ENCODE results near the gene LOXL3. TPM values are rescaled to one million over a fixed set of nuclear protein-coding genes. Genes with fewer than 3 reads are reported as not detected.
A peak's percentile ranks its signal among the peaks of the same experiment; 100 is the strongest.

LOXL3 gene
- total RNA-seq, 1 donor from 2014 or later, result 112 TPM

DNA sequence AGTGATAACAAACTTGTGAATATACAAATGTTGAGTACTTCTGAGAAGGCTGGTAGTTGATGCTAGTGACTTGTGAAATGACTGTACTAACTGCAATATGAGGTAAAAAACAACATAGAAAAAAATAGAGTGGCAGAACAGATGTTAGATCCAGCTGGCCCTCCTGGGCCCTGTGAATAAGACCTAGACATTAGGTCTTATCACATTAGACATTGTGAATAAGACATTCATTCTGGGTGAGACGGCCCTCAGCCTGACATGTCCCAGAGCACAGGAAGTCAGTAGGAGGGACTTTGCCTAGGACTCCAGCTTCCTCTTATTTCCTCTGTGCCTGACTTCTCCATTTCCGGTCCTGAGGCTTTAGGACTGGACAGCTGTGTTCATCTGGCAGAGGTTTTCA lies 23.7 kb upstream of the LOXL3 start:
- Mint-ChIP-seq H3K27me3 (ENCODE audit: low read depth) (no peaks in the 10 kb centered on the region), H3K36me3 (ENCODE audit: low read depth) (no peaks in the 10 kb centered on the region), H3K4me3 (ENCODE audit: unreplicated experiment) (no peak overlapping the region), H3K27ac (ENCODE audit: unreplicated experiment) (no peak overlapping the region), H3K4me1 (ENCODE audit: low read depth) (peaks cover 37% of the 10 kb centered on the region), H3K9me3 (ENCODE audit: low read depth) (no peaks in the 10 kb centered on the region)
- no peak for TF ChIP-seq CTCF (IDR thresholded peaks at IDR 0.05)
- no peak for DNase-seq (ENCODE audit: low spot score)

DNA sequence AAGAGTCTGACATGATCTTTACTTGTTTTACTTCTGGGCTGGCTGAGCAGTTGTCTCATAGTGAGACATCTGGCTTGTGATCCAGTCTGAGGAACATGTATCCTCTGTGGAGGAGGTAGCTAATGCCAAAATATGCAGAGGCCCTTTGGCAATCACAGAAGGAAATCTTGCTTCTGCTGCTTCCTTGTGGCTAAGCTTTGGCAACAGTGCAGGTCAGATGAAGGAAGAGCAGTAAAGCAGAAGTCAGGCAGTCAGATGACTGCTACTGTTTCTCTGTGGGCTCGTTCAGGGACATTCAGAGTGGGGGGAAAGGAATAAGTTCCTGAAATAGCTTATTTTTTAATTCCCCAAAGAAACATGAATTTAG lies 23.1 kb upstream of the LOXL3 start:
- TF ChIP-seq CTCF (IDR thresholded peaks at IDR 0.05), result peak; percentile 27
- H3K27me3 Mint-ChIP-seq (ENCODE audit: low read depth), result no peaks in the 10 kb centered on the region
- no peak overlapping the region for H3K4me3 Mint-ChIP-seq (ENCODE audit: unreplicated experiment)
- no peaks in the 10 kb centered on the region for H3K9me3 Mint-ChIP-seq (ENCODE audit: low read depth)
- H3K36me3 Mint-ChIP-seq (ENCODE audit: low read depth), result no peaks in the 10 kb centered on the region
- peak overlapping the region; percentile 72 for H3K27ac Mint-ChIP-seq (ENCODE audit: unreplicated experiment)
- H3K4me1 Mint-ChIP-seq (ENCODE audit: low read depth), result peaks cover 37% of the 10 kb centered on the region
- no peak for DNase-seq (ENCODE audit: low spot score)

GRCh38 chr2:74576211-74576862 lies 22.6 kb upstream of the LOXL3 start:
- TF ChIP-seq CTCF (IDR thresholded peaks at IDR 0.05), result no peak
- H3K9me3 Mint-ChIP-seq (ENCODE audit: low read depth), result no peaks in the 10 kb centered on the region
- H3K4me3 Mint-ChIP-seq (ENCODE audit: unreplicated experiment), result no peak overlapping the region
- H3K4me1 Mint-ChIP-seq (ENCODE audit: low read depth), result peaks cover 37% of the 10 kb centered on the region
- no peak for DNase-seq (ENCODE audit: low spot score)
- no peaks in the 10 kb centered on the region for H3K36me3 Mint-ChIP-seq (ENCODE audit: low read depth)
- no peaks in the 10 kb centered on the region for H3K27me3 Mint-ChIP-seq (ENCODE audit: low read depth)
- peak overlapping the region; percentile 72 for H3K27ac Mint-ChIP-seq (ENCODE audit: unreplicated experiment)

- no peak for DNase-seq (ENCODE audit: low spot score)
- Mint-ChIP-seq H3K27me3 (ENCODE audit: low read depth) (no peaks in the 10 kb centered on the region), H3K36me3 (ENCODE audit: low read depth) (no peaks in the 10 kb centered on the region), H3K9me3 (ENCODE audit: low read depth) (no peaks in the 10 kb centered on the region), H3K4me3 (ENCODE audit: unreplicated experiment) (no peak overlapping the region), H3K27ac (ENCODE audit: unreplicated experiment) (no peak overlapping the region), H3K4me1 (ENCODE audit: low read depth) (peaks cover 37% of the 10 kb centered on the region)
- TF ChIP-seq CTCF (IDR thresholded peaks at IDR 0.05), result no peak
Observed at GRCh38 chr2:74575320-74575719, 21.6 kb upstream of the LOXL3 start.

DNA sequence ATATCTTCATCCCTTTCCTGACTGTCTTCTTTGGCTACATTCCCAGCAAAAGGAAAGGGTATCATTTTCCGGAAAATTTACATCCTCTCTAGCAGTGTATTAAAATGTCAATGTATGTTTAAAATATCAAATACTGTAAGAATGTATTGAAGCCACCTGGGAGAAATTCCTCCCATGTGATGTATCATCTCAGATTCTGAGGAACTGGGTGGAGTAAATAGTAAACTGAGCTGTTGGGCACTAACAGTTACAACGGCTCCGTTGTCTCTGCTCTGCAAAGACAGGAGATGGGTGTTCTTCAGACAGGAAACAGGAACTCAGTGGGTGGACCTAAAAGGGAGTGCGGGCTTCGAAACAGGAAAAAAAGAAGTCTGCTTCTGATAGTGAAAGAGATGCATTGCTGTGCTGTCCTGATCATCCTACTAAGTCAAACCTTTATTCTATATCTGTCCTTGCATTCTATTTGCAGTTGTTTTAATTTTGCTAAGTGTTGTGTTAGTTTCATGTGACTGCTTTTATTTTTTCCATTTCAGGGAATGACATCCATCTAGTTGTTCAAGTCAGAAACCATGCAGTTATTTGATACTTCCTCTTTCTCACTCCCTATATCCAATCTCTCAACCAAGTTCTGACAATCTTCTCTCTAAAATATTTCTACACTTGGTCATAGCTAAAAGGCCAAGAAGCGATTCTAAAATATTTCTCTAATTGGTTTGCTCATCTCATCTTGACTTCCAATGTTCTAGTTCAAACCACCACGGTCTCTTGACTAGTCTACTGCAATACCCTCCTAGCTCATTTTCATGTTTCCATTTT lies 20.2 kb upstream of the LOXL3 start:
- Mint-ChIP-seq H3K4me3 (ENCODE audit: unreplicated experiment) (peak overlapping the region; percentile 55), H3K27me3 (ENCODE audit: low read depth) (no peaks in the 10 kb centered on the region), H3K9me3 (ENCODE audit: low read depth) (no peaks in the 10 kb centered on the region), H3K4me1 (ENCODE audit: low read depth) (peaks cover 38% of the 10 kb centered on the region), H3K36me3 (ENCODE audit: low read depth) (no peaks in the 10 kb centered on the region), H3K27ac (ENCODE audit: unreplicated experiment) (peak overlapping the region; percentile 84)
- no peak for TF ChIP-seq CTCF (IDR thresholded peaks at IDR 0.05)
- no peak for DNase-seq (ENCODE audit: low spot score)
